K562 treated with DMSO at 1 percent for 12 hours (cell line): ENCODE measurements around the gene RAB3GAP2. TPM values are rescaled to one million over a fixed set of nuclear protein-coding genes. Genes with fewer than 3 reads are reported as not detected.

Source experiments
- total RNA-seq: library from RNA; unstranded; fragments of 300-600 nt; gene quantifications from 2 replicates; pipeline ENCODE4 v1.2.3, GENCODE V29; 2022; ENCODE audit not compliant: insufficient read depth

RAB3GAP2 gene, protein sequence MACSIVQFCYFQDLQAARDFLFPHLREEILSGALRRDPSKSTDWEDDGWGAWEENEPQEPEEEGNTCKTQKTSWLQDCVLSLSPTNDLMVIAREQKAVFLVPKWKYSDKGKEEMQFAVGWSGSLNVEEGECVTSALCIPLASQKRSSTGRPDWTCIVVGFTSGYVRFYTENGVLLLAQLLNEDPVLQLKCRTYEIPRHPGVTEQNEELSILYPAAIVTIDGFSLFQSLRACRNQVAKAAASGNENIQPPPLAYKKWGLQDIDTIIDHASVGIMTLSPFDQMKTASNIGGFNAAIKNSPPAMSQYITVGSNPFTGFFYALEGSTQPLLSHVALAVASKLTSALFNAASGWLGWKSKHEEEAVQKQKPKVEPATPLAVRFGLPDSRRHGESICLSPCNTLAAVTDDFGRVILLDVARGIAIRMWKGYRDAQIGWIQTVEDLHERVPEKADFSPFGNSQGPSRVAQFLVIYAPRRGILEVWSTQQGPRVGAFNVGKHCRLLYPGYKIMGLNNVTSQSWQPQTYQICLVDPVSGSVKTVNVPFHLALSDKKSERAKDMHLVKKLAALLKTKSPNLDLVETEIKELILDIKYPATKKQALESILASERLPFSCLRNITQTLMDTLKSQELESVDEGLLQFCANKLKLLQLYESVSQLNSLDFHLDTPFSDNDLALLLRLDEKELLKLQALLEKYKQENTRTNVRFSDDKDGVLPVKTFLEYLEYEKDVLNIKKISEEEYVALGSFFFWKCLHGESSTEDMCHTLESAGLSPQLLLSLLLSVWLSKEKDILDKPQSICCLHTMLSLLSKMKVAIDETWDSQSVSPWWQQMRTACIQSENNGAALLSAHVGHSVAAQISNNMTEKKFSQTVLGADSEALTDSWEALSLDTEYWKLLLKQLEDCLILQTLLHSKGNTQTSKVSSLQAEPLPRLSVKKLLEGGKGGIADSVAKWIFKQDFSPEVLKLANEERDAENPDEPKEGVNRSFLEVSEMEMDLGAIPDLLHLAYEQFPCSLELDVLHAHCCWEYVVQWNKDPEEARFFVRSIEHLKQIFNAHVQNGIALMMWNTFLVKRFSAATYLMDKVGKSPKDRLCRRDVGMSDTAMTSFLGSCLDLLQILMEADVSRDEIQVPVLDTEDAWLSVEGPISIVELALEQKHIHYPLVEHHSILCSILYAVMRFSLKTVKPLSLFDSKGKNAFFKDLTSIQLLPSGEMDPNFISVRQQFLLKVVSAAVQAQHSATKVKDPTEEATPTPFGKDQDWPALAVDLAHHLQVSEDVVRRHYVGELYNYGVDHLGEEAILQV (N-terminal part only)
- 8.6 and 23.4 TPM in 2 replicates for total RNA-seq

GRCh38 chr1:220272047-220272840 is at the start of gene RAB3GAP2:
RAB3GAP2 (minus strand) TSS chr1:220272453; CDS start chr1:220272337, 116 bp downstream.

Other genes starting within 250 kb of the RAB3GAP2 start
- gene EPRS1, start 225.9 kb downstream of the RAB3GAP2 start, total RNA-seq: 140 and 206 TPM in 2 replicates
- gene BPNT1, start 182.7 kb downstream of the RAB3GAP2 start, total RNA-seq: 38.6 and 52.7 TPM in 2 replicates
- gene IARS2, start 178.3 kb downstream of the RAB3GAP2 start, total RNA-seq: 35.7 and 81.3 TPM in 2 replicates